ENCODE results near the gene SLC30A9.

Gene SLC30A9

GRCh38 chr4:42132099-42132498, 141.8 kb downstream of the SLC30A9 start:
- in situ Hi-C loops (cut with HindIII; ENCODE audit: low sequenced_read_pairs) = no loop called here

- in situ Hi-C loops (cut with HindIII; ENCODE audit: low sequenced_read_pairs) = no loop called here
These were observed 142.7 kb downstream of the SLC30A9 start for GRCh38 chr4:42133006-42133405.

- in situ Hi-C loops (cut with HindIII; ENCODE audit: low sequenced_read_pairs) = no loop called here
These were observed 146.0 kb downstream of the SLC30A9 start for GRCh38 chr4:42136371-42136770.

Measured in endothelial cell of hepatic sinusoid (primary cell).